HCT116 (cell line): Measurements from ENCODE around the gene RNF4. TPM values are rescaled to one million over a fixed set of nuclear protein-coding genes. Genes with fewer than 3 reads are reported as not detected.

Experiments used
- ATAC-seq: fragments of 200-7000 bp; cut with Tn5 transposase; 2 replicates; pipeline ENCODE4 v1.9.1; 2020; ENCODE audit warnings: mild to moderate bottlenecking, moderate library complexity
- BruUV-seq: library from RNA; stranded (reverse); fragments of 400-500 nt; replicated peaks from 2 replicates; lab custom pipeline; 2021; lab: Mats Ljungman, UMichigan
- CTCF ChIA-PET: fragments of 300-600 bp; sonication (Branson Sonifier 250); formaldehyde crosslinking; loops from one replicate; lab custom pipeline; 2021; ENCODE audit warnings: antibody characterized with exemption; lab: Charles Lee
- POLR2A ChIA-PET: fragments of 300-600, 350-600 bp; sonication (Branson Sonifier 250); formaldehyde crosslinking; loops from one replicate; lab custom pipeline; 2021; ENCODE audit warnings: antibody characterized with exemption; lab: Charles Lee
- RAD21 ChIA-PET, 2 experiments: fragments of 300-600 bp; sonication (Branson Sonifier 250); formaldehyde crosslinking; loops; one replicate each; lab custom pipeline; 2023; ENCODE audit warnings: low total read pairs in 2 of 2; ENCODE audit not compliant: uncharacterized antibody in 2 of 2, unreplicated experiment in 2 of 2, low non-redundant PET in 1 of 2; lab: Charles Lee
- DNase-seq: peaks from one replicate; pipeline ENCODE4 v3.0.0-alpha.2; 2010; ENCODE audit warnings: low read depth, low spot score
- H2AFZ ChIP-seq: fragments of 200-600 bp; shearing (Covaris generic), sonication (generic); 2 replicates; pipeline ENCODE4 v1.6.1; 2017; ENCODE audit warnings: low read depth, mixed run types, mixed read lengths, antibody characterized with exemption, low read length; ENCODE audit not compliant: poor library complexity, severe bottlenecking
- H3K27ac ChIP-seq: 2 replicates; pipeline ENCODE4 v1.5.1; 2012; ENCODE audit warnings: low read depth, low read length
- H3K27me3 ChIP-seq: fragments of 200-600 bp; sonication (generic); 2 replicates; pipeline ENCODE4 v1.6.1; 2016; ENCODE audit warnings: mixed run types, low read length, mixed read lengths; ENCODE audit not compliant: insufficient read depth
- H3K36me3 ChIP-seq, 2 experiments: fragments of 200-500 bp in 1 of 2; fragments of 200-600 bp in 1 of 2; sonication (Bioruptor generic) in 1 of 2; sonication (generic) in 1 of 2; 2 replicates each; pipeline versions ENCODE4 v1.5.1 to v1.6.1; 2014 to 2016; ENCODE audit warnings: low read length in 2 of 2, inconsistent platforms in 1 of 2, mixed read lengths in 1 of 2, mixed run types in 1 of 2; ENCODE audit not compliant: insufficient read depth in 2 of 2, control insufficient read depth in 1 of 2
- H3K4me1 ChIP-seq, 2 experiments: fragments of 200-600 bp in 1 of 2; sonication (generic) in 1 of 2; 2 replicates each; pipeline versions ENCODE4 v1.5.1 to v1.6.1; 2012 to 2017; ENCODE audit warnings: low read length in 2 of 2, inconsistent platforms in 1 of 2, mild to moderate bottlenecking in 1 of 2, mixed read lengths in 1 of 2, mixed run types in 1 of 2, moderate library complexity in 1 of 2; ENCODE audit not compliant: insufficient read depth in 2 of 2, control insufficient read depth in 1 of 2
- H3K4me2 ChIP-seq: fragments of 200-600 bp; sonication (generic); 2 replicates; pipeline ENCODE4 v1.6.1; 2017; ENCODE audit warnings: mixed run types, low read length, mixed read lengths
- H3K4me3 ChIP-seq, 2 experiments: fragments of 200-600 bp in 1 of 2; sonication (generic) in 1 of 2; replicated peaks in 1 of 2; 2 replicates each; pipeline ENCODE4 v1.5.1; 2011 to 2016; ENCODE audit warnings: low read length in 2 of 2, control low read depth in 1 of 2, low read depth in 1 of 2, mild to moderate bottlenecking in 1 of 2, mixed read lengths in 1 of 2, mixed run types in 1 of 2
- H3K79me2 ChIP-seq: fragments of 200-600 bp; sonication (generic); 2 replicates; pipeline ENCODE4 v1.6.1; 2017; ENCODE audit warnings: mild to moderate bottlenecking, mixed run types, low read length, moderate library complexity, mixed read lengths; ENCODE audit not compliant: insufficient read depth
- H3K9ac ChIP-seq: fragments of 200-600 bp; sonication (generic); 2 replicates; pipeline ENCODE4 v1.6.1; 2016; ENCODE audit warnings: low read length, mixed read lengths
- H3K9me2 ChIP-seq: fragments of 200-600 bp; sonication (generic), shearing (Covaris generic); 2 replicates; pipeline ENCODE4 v1.6.1; 2017; ENCODE audit warnings: mixed run types, mild to moderate bottlenecking, moderate library complexity; ENCODE audit not compliant: insufficient read depth
- H3K9me3 ChIP-seq, 2 experiments: fragments of 200-500 bp in 1 of 2; fragments of 200-600 bp in 1 of 2; sonication (Bioruptor generic) in 1 of 2; sonication (generic) in 1 of 2; 2 replicates each; pipeline ENCODE4 v1.6.1; 2014 to 2017; ENCODE audit warnings: low read length in 2 of 2, mixed read lengths in 2 of 2, inconsistent platforms in 1 of 2, low read depth in 1 of 2, mild to moderate bottlenecking in 1 of 2, mixed run types in 1 of 2, moderate library complexity in 1 of 2; ENCODE audit not compliant: control insufficient read depth in 1 of 2, insufficient read depth in 1 of 2
- H4K20me1 ChIP-seq: fragments of 200-600 bp; sonication (generic), shearing (Covaris generic); 2 replicates; pipeline ENCODE4 v1.6.1; 2017; ENCODE audit warnings: mixed run types, mild to moderate bottlenecking, moderate library complexity; ENCODE audit not compliant: insufficient read depth
- ATF3 ChIP-seq: IDR thresholded peaks from 2 replicates; pipeline ENCODE4 v1.6.1; 2012
- CBX3 ChIP-seq: IDR thresholded peaks from 2 replicates; pipeline ENCODE4 v1.6.1; 2012; ENCODE audit warnings: low read depth
- CTCF ChIP-seq, 3 experiments: fragments of 200-600 bp in 1 of 3; sonication (generic) in 1 of 3; IDR thresholded peaks in 2 of 3; conservative IDR thresholded peaks in 1 of 3; 2 replicates each; pipeline ENCODE4 v1.5.1; 2012 to 2017; ENCODE audit warnings: low read depth in 2 of 3, low read length in 2 of 3, antibody characterized with exemption in 1 of 3, borderline replicate concordance in 1 of 3, control low read depth in 1 of 3, mild to moderate bottlenecking in 1 of 3, mixed read lengths in 1 of 3, mixed run types in 1 of 3, moderate library complexity in 1 of 3; ENCODE audit not compliant: insufficient read depth in 1 of 3
- EGR1 ChIP-seq: IDR thresholded peaks from 2 replicates; pipeline ENCODE4 v1.6.1; 2012; ENCODE audit warnings: low read depth
- ELF1 ChIP-seq: IDR thresholded peaks from 2 replicates; pipeline ENCODE4 v1.6.1; 2012; ENCODE audit warnings: low read depth, borderline replicate concordance
- EZH2 ChIP-seq: fragments of 200-600 bp; sonication (generic); IDR thresholded peaks from 2 replicates; pipeline ENCODE4 v1.6.1; 2017; ENCODE audit warnings: antibody characterized with exemption, mixed run types
- EZH2phosphoT487 ChIP-seq: fragments of 200-600 bp; IDR thresholded peaks from 2 replicates; pipeline ENCODE4 v1.6.1; 2018; ENCODE audit warnings: antibody characterized with exemption, borderline replicate concordance
- FOSL1 ChIP-seq: IDR thresholded peaks from 2 replicates; pipeline ENCODE4 v1.6.1; 2012; ENCODE audit warnings: low read depth
- MAX ChIP-seq: IDR thresholded peaks from 2 replicates; pipeline ENCODE4 v1.6.1; 2012
- POLR2A ChIP-seq: IDR thresholded peaks from 2 replicates; pipeline ENCODE4 v1.7.0; 2011; ENCODE audit warnings: borderline replicate concordance; ENCODE audit not compliant: insufficient read depth, insufficient read length; ENCODE audit errors: extremely low read depth
- POLR2AphosphoS5 ChIP-seq: IDR thresholded peaks from 2 replicates; pipeline ENCODE4 v1.6.1; 2011; ENCODE audit warnings: mild to moderate bottlenecking, low read depth, low read length, moderate library complexity
- REST ChIP-seq: IDR thresholded peaks from 2 replicates; pipeline ENCODE4 v1.6.1; 2012; ENCODE audit warnings: low read depth
- SIN3A ChIP-seq: IDR thresholded peaks from 2 replicates; pipeline ENCODE4 v1.6.1; 2012; ENCODE audit warnings: low read depth
- SP1 ChIP-seq: IDR thresholded peaks from 2 replicates; pipeline ENCODE4 v1.6.1; 2012; ENCODE audit warnings: low read depth
- SRF ChIP-seq: IDR thresholded peaks from 2 replicates; pipeline ENCODE4 v1.6.1; 2012; ENCODE audit warnings: low read depth
- TCF7L2 ChIP-seq: IDR thresholded peaks from 2 replicates; pipeline ENCODE4 v1.7.0; 2011; ENCODE audit warnings: borderline replicate concordance, inconsistent platforms; ENCODE audit not compliant: insufficient read depth, insufficient read length; ENCODE audit errors: extremely low read depth
- ZBTB33 ChIP-seq: IDR thresholded peaks from 2 replicates; pipeline ENCODE4 v1.6.1; 2011; ENCODE audit warnings: mild to moderate bottlenecking, low read length, moderate library complexity; ENCODE audit not compliant: insufficient replicate concordance; ENCODE audit errors: extremely low read depth
- ZFX ChIP-seq: fragments of 450-650 bp; IDR thresholded peaks from 2 replicates; pipeline ENCODE4 v1.6.1; 2017
- ZNF274 ChIP-seq: fragments of 200-500 bp; sonication (Bioruptor generic); IDR thresholded peaks from 2 replicates; pipeline ENCODE4 v1.6.1; 2014; ENCODE audit warnings: mild to moderate bottlenecking, low read depth, low read length, inconsistent platforms
- intact Hi-C: fragments of 100-400 bp; cut with micrococcal nuclease; formaldehyde crosslinking; loops from 2 replicates; pipeline ENCODE4 v1.10.0; 2022
- total RNA-seq: library from RNA; stranded (reverse); gene quantifications from one replicate; pipeline ENCODE4 v1.2.1, GENCODE V29; 2021; ENCODE audit not compliant: unreplicated experiment

RNF4 gene
- total RNA-seq, 1 experiment from 2014 or later = 62.3 TPM

GRCh38 chr4:2457481-2458295 lies 11.2 kb upstream of the RNF4 start:
- POLR2A ChIA-PET = no interaction called here
- H3K4me3 ChIP-seq = no peak overlapping the region
- intact Hi-C loops = no loop called here
- CTCF ChIA-PET = no interaction called here
- no TSS peak for BruUV-seq
- RAD21 ChIA-PET = no interaction called here
- H3K4me2 ChIP-seq = no peak overlapping the region
- no peaks in the 10 kb centered on the region for H3K9me3 ChIP-seq
- H3K9me2 ChIP-seq = no peaks in the 10 kb centered on the region
- H3K79me2 ChIP-seq = no peaks in the 10 kb centered on the region
- no peaks in the 10 kb centered on the region for H3K36me3 ChIP-seq
- peaks cover 6 to 8% of the 10 kb centered on the region in 2 experiments; a peak in 2 of 4 replicates for H3K4me1 ChIP-seq
- H3K9ac ChIP-seq = no peak overlapping the region
- no peak for DNase-seq
- no peaks in the 10 kb centered on the region for H3K27me3 ChIP-seq
- no peaks in the 10 kb centered on the region for H4K20me1 ChIP-seq
- TF ChIP-seq ATF3 (no peak), TCF7L2 (no peak), ELF1 (no peak), EGR1 (no peak), CBX3 (no peak), EZH2 (no peak), SIN3A (no peak), EZH2phosphoT487 (no peak), MAX (no peak), FOSL1 (no peak), ZFX (no peak), ZBTB33 (no peak), SP1 (no peak), ZNF274 (no peak), CTCF (IDR thresholded peaks at IDR 0.05 in 2 of 3, conservative IDR thresholded peaks at IDR 0.05 in 1 of 3; ENCODE audit: borderline replicate concordance in 1 of 3, insufficient read depth in 1 of 3, low read depth in 2 of 3, low read length in 2 of 3) (no peak), POLR2A (no peak), SRF (no peak), REST (no peak), POLR2AphosphoS5 (no peak)
- TF ChIP-seq, all 23 proteins: peak for 0
- no peak overlapping the region for H2AFZ ChIP-seq
- ATAC-seq = no peak
- no peak overlapping the region for H3K27ac ChIP-seq
